Measurements from ENCODE around the gene SMG7. TPM values are rescaled to one million over a fixed set of nuclear protein-coding genes. Genes with fewer than 3 reads are reported as not detected.
A peak's percentile ranks its signal among the peaks of the same experiment; 100 is the strongest.
"Not testable (repeated sequence)": the region's sequence is repeated elsewhere in the genome, so short reads cannot be mapped to it uniquely, and the experiment has no call there.

The SMG7 gene
- 63.3 and 65.0 TPM in 2 replicates for total RNA-seq

GRCh38 chr1:183472488-183473216 is at the start of gene SMG7:
TSS of gene SMG7 (plus strand) at chr1:183472499. CDS start at chr1:183472621, 122 bp downstream.
- no peak for DNase-seq (ENCODE audit: low spot score)
- intact Hi-C loops (cut with micrococcal nuclease) = loop anchor here (5.0 to 10.0 kb wide), 4 partner anchors 40 to 1500 kb away; partner anchors contain the start of gene NIBAN1
- H3K4me1 Mint-ChIP-seq (ENCODE audit: low read depth) = peaks cover 21% of the 10 kb centered on the region
- H3K27me3 Mint-ChIP-seq (ENCODE audit: low read depth) = no peaks in the 10 kb centered on the region
- peak within 1 kb of the TSS; percentile 87 for H3K4me3 Mint-ChIP-seq (ENCODE audit: low read depth)
- H3K36me3 Mint-ChIP-seq (ENCODE audit: low read depth) = peaks cover 16% of the 10 kb centered on the region
- no peaks in the 10 kb centered on the region for H3K9me3 Mint-ChIP-seq
- peak within 1 kb of the TSS; percentile 99 for H3K27ac Mint-ChIP-seq

- no peak overlapping the region for H3K27ac Mint-ChIP-seq
Measured at GRCh38 chr1:183423541-183423940, 48.8 kb upstream of the SMG7 start.

GRCh38 chr1:183424691-183425090 is 47.6 kb upstream of the SMG7 start:
- no peaks in the 10 kb centered on the region for H3K36me3 Mint-ChIP-seq (ENCODE audit: low read depth)
- intact Hi-C loops (cut with micrococcal nuclease) = no loop called here
- H3K27ac Mint-ChIP-seq = no peak overlapping the region
- no peaks in the 10 kb centered on the region for H3K4me1 Mint-ChIP-seq (ENCODE audit: low read depth)
- no peaks in the 10 kb centered on the region for H3K9me3 Mint-ChIP-seq
- peaks cover 14% of the 10 kb centered on the region for H3K27me3 Mint-ChIP-seq (ENCODE audit: low read depth)
- DNase-seq (ENCODE audit: low spot score) = no peak
- H3K4me3 Mint-ChIP-seq (ENCODE audit: low read depth) = no peak overlapping the region

More at GRCh38 chr1:183423541-183423940, 48.8 kb upstream of the SMG7 start:
- H3K4me1 Mint-ChIP-seq (ENCODE audit: low read depth) = peaks cover under 1% of the 10 kb centered on the region
- H3K27me3 Mint-ChIP-seq (ENCODE audit: low read depth) = peaks cover 17% of the 10 kb centered on the region
- H3K4me3 Mint-ChIP-seq (ENCODE audit: low read depth) = no peak overlapping the region
- no peak for DNase-seq (ENCODE audit: low spot score)
- intact Hi-C loops (cut with micrococcal nuclease) = no loop called here
- H3K9me3 Mint-ChIP-seq = no peaks in the 10 kb centered on the region
- no peaks in the 10 kb centered on the region for H3K36me3 Mint-ChIP-seq (ENCODE audit: low read depth)

- DNase-seq (ENCODE audit: low spot score); H3K9me3 Mint-ChIP-seq; H3K4me3 Mint-ChIP-seq (ENCODE audit: low read depth); H3K4me1 Mint-ChIP-seq (ENCODE audit: low read depth); H3K27ac Mint-ChIP-seq; intact Hi-C loops (cut with micrococcal nuclease); H3K36me3 Mint-ChIP-seq (ENCODE audit: low read depth): not testable (repeated sequence)
- H3K27me3 Mint-ChIP-seq (ENCODE audit: low read depth) = peaks cover 15% of the 10 kb centered on the region
Measured at GRCh38 chr1:183427591-183427990, 44.7 kb upstream of the SMG7 start.

- H3K4me3 Mint-ChIP-seq (ENCODE audit: low read depth) = no peak overlapping the region
- no peaks in the 10 kb centered on the region for H3K9me3 Mint-ChIP-seq
- intact Hi-C loops (cut with micrococcal nuclease) = no loop called here
- no peaks in the 10 kb centered on the region for H3K36me3 Mint-ChIP-seq (ENCODE audit: low read depth)
- no peaks in the 10 kb centered on the region for H3K4me1 Mint-ChIP-seq (ENCODE audit: low read depth)
- DNase-seq (ENCODE audit: low spot score) = no peak
- no peak overlapping the region for H3K27ac Mint-ChIP-seq
- H3K27me3 Mint-ChIP-seq (ENCODE audit: low read depth) = peaks cover 20% of the 10 kb centered on the region
Measured at GRCh38 chr1:183431840-183432547, 40.3 kb upstream of the SMG7 start.

GRCh38 chr1:183432548-183432875 is 39.8 kb upstream of the SMG7 start:
- Mint-ChIP-seq H3K27me3 (ENCODE audit: low read depth) (peaks cover 20% of the 10 kb centered on the region), H3K27ac (no peak overlapping the region), H3K4me1 (ENCODE audit: low read depth) (no peaks in the 10 kb centered on the region), H3K36me3 (ENCODE audit: low read depth) (no peaks in the 10 kb centered on the region), H3K9me3 (no peaks in the 10 kb centered on the region), H3K4me3 (ENCODE audit: low read depth) (no peak overlapping the region)
- no peak for DNase-seq (ENCODE audit: low spot score)
- intact Hi-C loops (cut with micrococcal nuclease) = no loop called here

- no peaks in the 10 kb centered on the region for H3K36me3 Mint-ChIP-seq (ENCODE audit: low read depth)
- no peak for DNase-seq (ENCODE audit: low spot score)
- H3K27ac Mint-ChIP-seq = no peak overlapping the region
- no peak overlapping the region for H3K4me3 Mint-ChIP-seq (ENCODE audit: low read depth)
- H3K9me3 Mint-ChIP-seq = no peaks in the 10 kb centered on the region
- peaks cover 22% of the 10 kb centered on the region for H3K27me3 Mint-ChIP-seq (ENCODE audit: low read depth)
- intact Hi-C loops (cut with micrococcal nuclease) = no loop called here
- H3K4me1 Mint-ChIP-seq (ENCODE audit: low read depth) = no peaks in the 10 kb centered on the region
Measured at GRCh38 chr1:183433703-183434102, 38.6 kb upstream of the SMG7 start.

- H3K4me1 Mint-ChIP-seq (ENCODE audit: low read depth) = no peaks in the 10 kb centered on the region
- DNase-seq (ENCODE audit: low spot score) = no peak
- no peaks in the 10 kb centered on the region for H3K36me3 Mint-ChIP-seq (ENCODE audit: low read depth)
- no peaks in the 10 kb centered on the region for H3K9me3 Mint-ChIP-seq
- intact Hi-C loops (cut with micrococcal nuclease) = no loop called here
- H3K4me3 Mint-ChIP-seq (ENCODE audit: low read depth) = no peak overlapping the region
- peaks cover 10% of the 10 kb centered on the region for H3K27me3 Mint-ChIP-seq (ENCODE audit: low read depth)
- no peak overlapping the region for H3K27ac Mint-ChIP-seq
Measured at GRCh38 chr1:183435497-183435896, 36.8 kb upstream of the SMG7 start.

- H3K4me3 Mint-ChIP-seq (ENCODE audit: low read depth) = no peak overlapping the region
- H3K27ac Mint-ChIP-seq = no peak overlapping the region
- intact Hi-C loops (cut with micrococcal nuclease) = no loop called here
Measured at GRCh38 chr1:183438060-183438459, 34.2 kb upstream of the SMG7 start.

GRCh38 chr1:183443011-183443410 is 29.3 kb upstream of the SMG7 start:
- Mint-ChIP-seq H3K4me1 (ENCODE audit: low read depth) (no peaks in the 10 kb centered on the region), H3K4me3 (ENCODE audit: low read depth) (no peak overlapping the region), H3K36me3 (ENCODE audit: low read depth) (no peaks in the 10 kb centered on the region), H3K9me3 (no peaks in the 10 kb centered on the region), H3K27ac (no peak overlapping the region), H3K27me3 (ENCODE audit: low read depth) (peaks cover 20% of the 10 kb centered on the region)
- no peak for DNase-seq (ENCODE audit: low spot score)
- intact Hi-C loops (cut with micrococcal nuclease) = no loop called here

More at GRCh38 chr1:183438060-183438459, 34.2 kb upstream of the SMG7 start:
- H3K27me3 Mint-ChIP-seq (ENCODE audit: low read depth) = peaks cover 22% of the 10 kb centered on the region
- H3K36me3 Mint-ChIP-seq (ENCODE audit: low read depth) = no peaks in the 10 kb centered on the region
- H3K4me1 Mint-ChIP-seq (ENCODE audit: low read depth) = no peaks in the 10 kb centered on the region
- DNase-seq (ENCODE audit: low spot score) = no peak
- H3K9me3 Mint-ChIP-seq = no peaks in the 10 kb centered on the region

GRCh38 chr1:183443466-183443865 is 28.8 kb upstream of the SMG7 start:
- peaks cover 19% of the 10 kb centered on the region for H3K27me3 Mint-ChIP-seq (ENCODE audit: low read depth)
- H3K36me3 Mint-ChIP-seq (ENCODE audit: low read depth) = no peaks in the 10 kb centered on the region
- no peaks in the 10 kb centered on the region for H3K4me1 Mint-ChIP-seq (ENCODE audit: low read depth)
- H3K27ac Mint-ChIP-seq = no peak overlapping the region
- no peak overlapping the region for H3K4me3 Mint-ChIP-seq (ENCODE audit: low read depth)
- H3K9me3 Mint-ChIP-seq = no peaks in the 10 kb centered on the region
- no peak for DNase-seq (ENCODE audit: low spot score)
- intact Hi-C loops (cut with micrococcal nuclease) = no loop called here

GRCh38 chr1:183444243-183444642 is 28.1 kb upstream of the SMG7 start:
- no peaks in the 10 kb centered on the region for H3K36me3 Mint-ChIP-seq (ENCODE audit: low read depth)
- peaks cover 19% of the 10 kb centered on the region for H3K27me3 Mint-ChIP-seq (ENCODE audit: low read depth)
- no peaks in the 10 kb centered on the region for H3K4me1 Mint-ChIP-seq (ENCODE audit: low read depth)
- H3K9me3 Mint-ChIP-seq = no peaks in the 10 kb centered on the region
- DNase-seq (ENCODE audit: low spot score) = no peak
- H3K27ac Mint-ChIP-seq = no peak overlapping the region
- H3K4me3 Mint-ChIP-seq (ENCODE audit: low read depth) = no peak overlapping the region
- intact Hi-C loops (cut with micrococcal nuclease) = no loop called here

- no peak overlapping the region for H3K27ac Mint-ChIP-seq
- no peaks in the 10 kb centered on the region for H3K4me1 Mint-ChIP-seq (ENCODE audit: low read depth)
- intact Hi-C loops (cut with micrococcal nuclease) = no loop called here
- peaks cover 15% of the 10 kb centered on the region for H3K27me3 Mint-ChIP-seq (ENCODE audit: low read depth)
- DNase-seq (ENCODE audit: low spot score) = no peak
- H3K9me3 Mint-ChIP-seq = no peaks in the 10 kb centered on the region
- no peak overlapping the region for H3K4me3 Mint-ChIP-seq (ENCODE audit: low read depth)
- no peaks in the 10 kb centered on the region for H3K36me3 Mint-ChIP-seq (ENCODE audit: low read depth)
Measured at GRCh38 chr1:183449223-183449770, 23.0 kb upstream of the SMG7 start.

Measured in activated T-helper 2 cell treated with anti-CD3 and anti-CD28 coated beads, Interferon-gamma antibody, Interleukin-2, Interleukin-4, amounts not matched to agents 10 μg/mL and 5 μg/mL and 100 μg/mL, durations not matched to agents 14 hours and 24 hours and 36 hours (primary cell).